NCI-H2171 treated with DMSO at 0.1 percent for 48 hours (cell line): ENCODE data around the gene BBS9.
"Not testable (repeated sequence)": the region's sequence is repeated elsewhere in the genome, so short reads cannot be mapped to it uniquely, and the experiment has no call there.

Source experiments
- DNase-seq: peaks from one replicate; lab custom pipeline; 2025; lab: John Stamatoyannopoulos, UW

Gene BBS9

DNA sequence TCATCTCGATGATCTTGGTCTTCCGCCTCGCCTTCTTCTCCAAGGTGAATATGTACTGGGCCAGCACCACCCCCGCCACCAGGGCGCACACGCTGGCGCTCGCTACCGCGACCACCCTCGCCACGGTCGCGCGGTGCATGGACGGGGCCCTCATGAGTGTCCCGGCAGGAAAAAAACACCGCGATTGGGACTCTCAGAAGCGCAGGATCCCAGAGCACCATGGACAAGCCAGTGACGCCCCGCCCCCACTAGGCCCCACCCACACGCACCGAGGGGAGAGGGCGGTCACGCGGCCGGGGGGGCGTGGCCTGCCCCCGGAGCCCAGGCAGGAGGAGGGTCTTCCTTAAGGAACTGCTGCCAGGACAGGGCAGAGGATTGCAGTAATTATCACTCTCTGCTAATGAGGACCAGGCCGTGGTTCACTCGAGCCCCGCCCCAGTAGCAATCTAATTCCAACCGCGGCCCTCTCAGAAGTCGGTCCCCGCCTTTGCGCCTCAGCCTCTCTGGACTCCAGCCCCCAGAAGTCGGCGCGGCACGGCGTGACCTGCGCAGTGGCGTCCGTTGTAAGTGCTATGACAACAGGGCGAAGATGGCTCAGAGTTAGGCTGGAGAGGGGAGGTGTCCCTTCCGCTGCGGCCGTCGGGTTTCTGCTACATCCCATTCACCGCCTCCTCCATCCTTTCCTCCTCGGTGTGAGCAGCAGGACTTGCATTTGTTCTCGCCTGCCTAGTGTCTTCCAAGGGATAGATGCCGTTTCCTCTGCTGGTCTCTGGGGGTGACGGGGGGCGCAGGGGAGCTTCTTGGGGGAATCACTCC is at the start of gene BBS9:
Gene BBS9 (plus strand): TSS at position 575 of the 816 bp plus-strand sequence. CDS start 16,689 bp downstream, outside the sequence.
- DNase-seq = peak; percentile 94

DNA sequence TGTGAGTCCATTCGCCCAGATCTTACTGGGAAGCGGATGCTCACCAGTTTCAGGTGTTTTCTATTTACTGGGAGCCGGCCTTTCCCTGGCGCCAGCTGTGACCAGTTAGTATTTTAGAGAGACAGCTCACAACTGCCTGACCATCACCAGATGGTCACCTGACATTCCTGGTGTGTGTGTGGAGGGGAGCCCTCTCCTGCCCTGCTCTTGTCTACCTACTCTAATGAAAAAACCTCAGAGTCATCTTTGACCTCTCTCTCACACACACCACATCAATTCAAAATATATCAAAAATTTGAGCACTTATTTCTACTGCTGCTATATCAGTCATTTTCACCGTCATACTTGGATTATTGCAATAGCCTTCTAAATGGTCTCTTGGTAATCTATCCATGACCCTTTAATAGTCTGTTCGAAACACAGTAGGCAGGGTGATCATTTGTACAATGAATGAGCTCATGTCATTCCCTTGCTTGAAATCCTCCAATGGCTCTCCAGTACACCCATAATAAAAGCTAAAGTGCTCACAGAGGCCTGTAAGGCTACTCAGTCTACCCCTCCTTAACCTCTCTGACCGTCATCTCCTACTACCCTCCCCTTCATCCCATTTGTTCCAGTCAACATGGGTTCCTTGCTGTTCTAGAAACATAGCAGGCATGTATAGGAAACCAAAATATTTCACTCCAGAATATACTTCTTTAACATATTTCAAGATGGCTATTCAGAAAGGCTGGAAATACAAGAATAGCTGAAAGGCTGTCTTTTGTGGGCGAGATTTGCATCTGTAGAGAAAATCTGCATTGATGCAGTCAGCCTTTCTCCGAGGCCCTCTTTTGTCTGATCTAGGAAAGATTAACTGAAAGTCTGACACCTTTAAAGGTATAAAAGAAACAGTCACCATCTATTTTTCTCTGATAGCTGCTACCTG is 49.3 kb upstream of the BBS9 start:
- DNase-seq = no peak

DNA sequence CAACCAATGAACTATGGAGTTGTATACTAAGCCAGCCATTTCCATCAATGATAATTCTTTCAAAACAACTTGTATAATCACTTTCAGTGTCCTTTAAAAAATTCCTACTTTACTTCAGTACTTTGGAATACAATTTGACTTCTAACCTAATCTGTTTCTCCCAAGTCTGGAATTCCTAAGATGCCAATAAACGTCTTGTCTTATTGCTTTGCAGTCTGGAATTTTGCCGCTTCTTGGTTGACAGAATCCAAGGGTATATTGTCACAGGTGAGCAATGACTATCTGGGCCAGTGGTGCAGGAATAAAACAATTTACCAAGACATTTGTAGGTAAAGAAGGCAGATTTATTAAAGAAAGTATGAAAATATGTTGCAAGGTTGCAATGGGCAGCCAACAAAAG is 42.0 kb upstream of the BBS9 start:
- no peak for DNase-seq

GRCh38 chr7:33087858-33088257 is 41.5 kb upstream of the BBS9 start:
- DNase-seq = no peak

GRCh38 chr7:33089142-33089541 is 40.2 kb upstream of the BBS9 start:
- DNase-seq = no peak

GRCh38 chr7:33091111-33091531 is 38.2 kb upstream of the BBS9 start:
- DNase-seq = no peak

DNA sequence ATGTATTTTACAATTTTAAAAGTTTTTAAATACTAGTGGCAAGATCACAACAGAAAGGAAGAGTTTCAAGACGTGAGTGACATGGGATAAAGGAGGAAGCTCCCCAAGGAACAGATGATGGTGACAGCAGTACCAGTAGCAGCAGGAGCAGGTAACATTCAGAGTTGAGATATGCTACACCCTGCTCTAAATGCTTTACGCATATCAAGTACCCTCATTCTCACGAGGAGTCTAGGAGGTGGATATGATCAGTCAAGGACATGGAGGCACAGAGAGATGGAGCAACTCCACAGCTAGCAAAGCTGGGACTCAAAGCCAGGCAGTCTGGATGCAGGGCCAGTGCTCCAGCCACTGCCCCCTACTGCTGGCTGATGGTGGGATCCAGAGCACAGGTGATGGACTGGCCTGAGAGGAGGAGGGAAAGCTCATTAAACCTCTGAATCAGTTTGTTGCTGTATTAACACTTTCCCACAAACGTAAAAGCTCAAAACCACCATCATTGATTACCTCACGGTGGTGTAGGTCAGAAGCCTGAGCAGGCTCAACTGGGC is 37.6 kb upstream of the BBS9 start:
- DNase-seq = no peak

DNA sequence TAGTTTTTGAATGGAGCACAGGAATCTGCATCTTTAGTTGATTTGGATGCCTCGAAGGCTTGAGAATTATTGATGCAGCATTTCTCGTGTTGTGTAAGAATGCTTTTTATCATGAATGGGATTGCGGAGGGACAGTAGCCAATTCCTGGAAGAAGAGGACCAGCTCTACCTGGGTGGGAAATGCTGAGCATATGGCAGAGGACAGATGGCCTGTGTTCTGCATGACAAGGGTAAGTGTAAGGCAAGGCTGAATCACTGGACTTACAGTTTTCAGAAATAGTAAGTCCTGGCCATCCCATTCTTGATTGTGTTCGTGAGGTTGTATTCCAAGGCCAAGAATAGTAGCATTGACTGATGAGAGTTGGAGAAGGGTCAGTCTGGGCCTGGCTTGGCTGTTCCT is 36.1 kb upstream of the BBS9 start:
- no peak for DNase-seq

DNA sequence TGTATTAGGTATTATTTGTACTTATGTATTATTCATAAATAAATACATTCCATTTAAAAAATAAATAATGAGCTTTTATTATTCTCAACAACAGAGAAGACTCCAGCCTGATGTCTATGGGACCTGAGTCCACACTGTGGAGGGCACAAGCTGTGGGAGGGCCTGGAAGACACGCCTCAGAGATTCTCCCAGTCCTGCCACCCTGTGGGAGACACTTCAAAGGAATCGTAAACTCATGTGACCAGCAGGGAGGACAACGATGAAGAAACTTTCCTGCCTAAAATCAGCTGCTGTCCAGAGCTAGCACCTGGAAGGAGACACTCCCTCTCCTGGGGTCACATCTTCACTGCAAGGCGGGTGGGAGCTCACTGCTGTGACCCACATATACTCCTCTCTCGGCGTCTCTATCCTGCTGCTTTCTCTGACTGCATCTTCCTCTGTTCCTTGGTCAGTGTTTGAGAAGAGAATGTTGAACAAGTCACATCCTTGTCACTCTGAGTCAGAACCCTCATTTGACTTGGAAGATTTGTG is 34.6 kb upstream of the BBS9 start:
- DNase-seq = not testable (repeated sequence)

DNA sequence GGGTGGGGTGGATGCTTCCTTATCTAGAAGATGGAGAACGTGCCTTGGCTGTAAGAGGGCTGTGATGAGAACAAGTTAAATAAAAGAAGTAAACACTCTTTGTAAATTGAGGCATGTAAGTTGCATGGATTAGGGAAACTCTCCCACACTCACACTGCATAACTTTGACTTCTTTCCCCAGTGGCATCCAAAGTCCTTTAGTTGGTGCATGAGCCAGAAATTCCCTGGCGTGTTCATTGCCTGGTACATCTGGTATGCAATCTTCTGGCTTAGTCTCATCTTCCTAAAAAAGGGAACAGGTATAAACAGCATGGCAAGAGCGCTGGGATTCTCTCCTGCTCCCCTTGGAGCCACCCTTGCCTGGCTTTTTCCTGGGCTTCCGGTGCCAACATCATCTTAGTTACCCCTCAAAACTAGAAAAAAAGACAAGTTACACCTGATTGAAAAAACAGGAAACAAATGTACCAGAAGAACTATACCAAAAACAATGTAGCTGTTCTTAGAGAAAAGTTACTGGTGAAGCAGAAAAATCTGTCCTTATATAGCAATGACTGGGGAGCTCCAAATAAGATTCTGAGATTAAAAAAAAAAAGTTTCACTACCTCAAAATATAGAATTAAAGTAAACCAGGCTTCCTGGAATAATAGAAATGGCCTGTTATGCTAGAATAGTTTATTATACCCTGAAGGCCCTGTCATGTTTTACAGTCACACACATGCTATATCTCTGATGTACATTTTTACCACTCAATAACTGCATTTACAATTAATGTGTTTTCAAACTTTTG is 30.0 kb upstream of the BBS9 start:
- no peak for DNase-seq

DNA sequence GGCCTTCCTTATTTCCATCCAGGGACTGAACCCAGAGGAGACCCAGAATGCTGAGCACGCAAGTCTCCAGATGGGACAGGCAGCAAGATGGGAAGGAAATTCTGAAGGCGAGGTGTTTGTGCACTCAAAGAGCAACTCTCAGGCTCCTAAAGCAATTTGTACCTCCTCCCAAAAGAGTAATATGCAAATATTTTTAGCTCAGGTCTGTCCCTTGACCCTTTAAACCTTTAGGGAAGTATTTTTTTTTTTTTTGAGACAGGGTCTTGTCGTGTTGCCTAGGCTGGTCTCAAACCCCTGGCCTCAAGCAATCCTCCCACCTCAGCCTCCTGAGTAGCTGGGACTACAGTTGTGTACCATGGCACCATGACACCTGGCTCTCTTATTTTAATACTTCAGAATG is 28.6 kb upstream of the BBS9 start:
- no peak for DNase-seq

- no peak for DNase-seq
Observed at GRCh38 chr7:33101906-33102305, 27.5 kb upstream of the BBS9 start.

DNA sequence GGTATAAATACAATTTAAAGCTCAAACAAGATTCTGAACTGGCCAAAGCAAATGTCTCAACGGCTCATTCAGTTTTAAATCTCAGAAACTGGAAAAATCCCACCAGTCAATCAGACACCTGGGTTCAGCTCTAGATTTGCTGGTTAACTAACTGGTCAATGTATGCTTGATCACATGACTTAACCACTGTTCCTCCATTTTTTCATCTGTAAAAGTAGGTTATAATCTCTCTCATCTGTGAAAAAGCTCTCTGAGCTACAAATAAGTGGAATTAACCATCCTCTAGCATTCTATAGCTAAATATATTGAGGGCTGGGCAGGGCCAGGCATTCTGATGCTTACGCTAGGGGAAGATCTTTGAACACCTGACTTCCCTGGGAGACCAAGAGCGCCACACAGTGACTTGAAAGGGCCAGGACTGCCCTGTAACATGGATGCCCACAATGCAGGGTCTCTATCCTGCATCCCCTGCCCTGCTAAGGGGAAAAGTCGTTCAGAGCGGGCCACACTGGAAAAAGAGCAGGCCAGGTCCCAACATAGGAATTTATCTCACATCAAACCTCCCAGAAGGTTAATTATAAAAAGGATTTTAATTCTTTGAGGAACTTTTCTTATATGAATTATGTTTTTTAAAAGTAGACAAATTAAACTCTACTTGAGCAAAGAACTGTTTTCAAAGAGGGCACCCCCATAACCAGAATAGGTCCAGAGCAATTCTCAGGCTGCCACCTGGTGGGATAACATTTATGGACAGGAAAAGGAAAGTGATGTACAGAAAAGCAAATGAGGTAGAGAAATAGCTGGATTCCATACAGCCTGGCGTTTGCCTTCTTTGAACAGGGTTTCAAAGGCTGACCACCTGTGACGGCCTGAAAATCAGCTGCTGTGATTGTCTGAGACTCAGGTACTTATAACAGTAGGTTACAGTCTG is 22.0 kb upstream of the BBS9 start:
- DNase-seq = peak; percentile 28

DNA sequence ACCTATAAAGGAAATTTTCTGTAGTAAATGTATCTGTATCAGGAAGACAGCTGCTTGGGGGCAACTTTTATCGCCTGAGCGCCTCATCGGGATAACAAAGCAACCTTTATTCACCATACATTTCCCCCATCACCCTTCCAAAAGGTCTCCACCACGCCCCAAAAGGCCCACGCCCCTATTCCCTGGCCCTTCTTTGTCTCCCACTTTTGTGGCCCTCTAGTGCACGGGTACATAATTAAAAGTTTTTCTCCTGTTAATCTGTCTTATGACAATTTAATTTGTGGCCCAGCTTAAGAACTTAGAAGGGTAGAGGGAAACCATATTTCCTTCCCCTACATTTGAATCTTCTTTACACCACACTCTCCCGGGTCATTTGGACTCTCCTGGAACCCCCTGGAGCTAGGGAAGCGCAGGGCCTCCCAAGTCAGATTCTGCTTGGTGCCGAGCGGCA is 20.8 kb upstream of the BBS9 start:
- peak; percentile 31 for DNase-seq

DNA sequence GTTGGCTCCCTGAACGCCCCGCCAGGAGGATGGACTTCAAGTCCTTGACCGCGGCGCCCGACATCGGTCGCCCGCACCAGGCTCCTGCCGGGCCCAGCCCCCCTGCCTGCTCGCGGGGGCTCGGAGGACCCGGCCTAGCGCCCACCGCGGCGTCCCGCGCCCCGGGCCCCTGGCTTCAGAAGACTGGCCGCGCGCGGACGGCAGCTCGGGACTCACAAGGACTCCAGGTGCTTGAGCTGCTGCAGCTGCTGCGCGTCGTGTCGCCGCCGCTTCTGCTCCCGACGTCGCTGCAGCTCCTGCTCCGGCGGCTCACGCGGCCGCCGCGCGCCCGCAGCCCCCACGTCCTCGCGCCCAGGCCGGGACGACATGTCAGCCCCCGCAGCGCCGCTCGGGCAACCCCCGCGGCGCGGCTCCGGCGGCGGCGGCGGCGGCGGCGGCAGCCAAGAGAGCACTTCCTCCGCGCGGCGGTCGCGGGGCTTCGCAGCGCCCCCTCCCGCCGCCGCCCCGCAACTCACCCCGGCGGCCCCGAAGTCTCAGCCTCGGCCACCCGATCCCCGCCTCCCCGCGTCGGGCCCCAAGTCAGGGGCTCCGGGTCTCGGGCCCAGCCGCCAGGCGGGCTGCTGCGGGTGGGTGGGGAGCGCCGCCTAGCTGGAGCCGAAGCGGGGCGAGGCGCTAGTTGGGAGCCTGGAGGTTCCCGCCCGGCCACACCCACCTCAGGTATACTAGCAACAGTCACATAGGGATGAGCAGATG is 20.2 kb upstream of the BBS9 start, which contains the start of gene RP9:
Gene RP9 (minus strand): TSS at position 400 of the 753 bp plus-strand sequence. CDS start 32 bp downstream, at position 368.
- peak; percentile 90 for DNase-seq

- no peak for DNase-seq
Observed at GRCh38 chr7:33109758-33110238, 19.6 kb upstream of the BBS9 start.

GRCh38 chr7:33111614-33112013 is 17.8 kb upstream of the BBS9 start:
- no peak for DNase-seq

GRCh38 chr7:33114976-33115375 is 14.4 kb upstream of the BBS9 start:
- DNase-seq = no peak

- DNase-seq = no peak
Observed at GRCh38 chr7:33118383-33118782, 11.0 kb upstream of the BBS9 start.
